ENCODE measurements around the gene ERAS. TPM values are rescaled to one million over a fixed set of nuclear protein-coding genes. Genes with fewer than 3 reads are reported as not detected.
"Not testable (repeated sequence)": the region's sequence is repeated elsewhere in the genome, so short reads cannot be mapped to it uniquely, and the experiment has no call there.

The ERAS gene
- total RNA-seq, 8 experiments from 2014 or later, result 0.27 to 0.90 (median 0.46) TPM; not detected in 1

- in situ Hi-C loops (cut with MboI; ENCODE audit: low pct_unique_long_range_greater_than_20kb in 2 of 9, low sequenced_read_pairs in 9 of 9, unreplicated experiment in 9 of 9), result no loop called here
- Histone ChIP-seq H3K4me1 (replicated peaks in 1 of 2) (peaks cover 3 to 12% of the 10 kb centered on the region in 2 donors), H3K27ac (peak overlapping the region; percentile 97 to 98), H3K4me3 (peak overlapping the region; percentile 63 to 91 (median 78))
- WGBS, 10 experiments, result 0 to 40% (median 29%) methylated on average over 1 to 11 of the region's 40 CpGs; no CpG with 5 or more reads in 7 of the 10 experiments
- peak; percentile 49 to 72 (median 58) for ATAC-seq (replicated peaks in 6 of 8)
Measured at GRCh38 chrX:48802089-48802904, 24.0 kb upstream of the ERAS start.

GRCh38 chrX:48802905-48803200 lies 23.5 kb upstream of the ERAS start:
- WGBS, 10 experiments, result 33 to 63% (median 33%) methylated on average over 2 to 4 of the region's 4 CpGs; no CpG with 5 or more reads in 7 of the 10 experiments
- H3K27ac ChIP-seq, result peak overlapping the region; percentile 97 to 98
- ATAC-seq (replicated peaks in 6 of 8), result no peak
- H3K4me3 ChIP-seq, result peak overlapping the region; percentile 63 to 91 (median 78)
- in situ Hi-C loops (cut with MboI; ENCODE audit: low pct_unique_long_range_greater_than_20kb in 2 of 9, low sequenced_read_pairs in 9 of 9, unreplicated experiment in 9 of 9), result no loop called here
- H3K4me1 ChIP-seq (replicated peaks in 1 of 2), result peaks cover 3 to 12% of the 10 kb centered on the region in 2 donors

- 50 to 78% methylated on average over 1 to 4 of the region's 4 CpGs; no CpG with 5 or more reads in 8 of the 10 experiments for WGBS, 10 experiments
Measured at GRCh38 chrX:48806081-48806480, 20.2 kb upstream of the ERAS start.

GRCh38 chrX:48813644-48814043 lies 12.7 kb upstream of the ERAS start:
- no peak for ATAC-seq (replicated peaks in 6 of 8)
- Histone ChIP-seq H3K27ac (no peak overlapping the region), H3K4me3 (no peak overlapping the region), H3K4me1 (replicated peaks in 1 of 2) (no peaks in the 10 kb centered on the region)
- WGBS, 10 experiments, result 55 to 92% methylated on average over 2 to 3 of the region's 8 CpGs; no CpG with 5 or more reads in 8 of the 10 experiments
- in situ Hi-C loops (cut with MboI; ENCODE audit: low pct_unique_long_range_greater_than_20kb in 2 of 9, low sequenced_read_pairs in 9 of 9, unreplicated experiment in 9 of 9), result no loop called here

More at GRCh38 chrX:48806081-48806480, 20.2 kb upstream of the ERAS start:
- peaks cover 0 to 6% of the 10 kb centered on the region in 2 donors for H3K4me1 ChIP-seq (replicated peaks in 1 of 2)
- ATAC-seq (replicated peaks in 6 of 8), result no peak
- no peak overlapping the region for H3K4me3 ChIP-seq
- H3K27ac ChIP-seq, result no peak overlapping the region
- in situ Hi-C loops (cut with MboI; ENCODE audit: low pct_unique_long_range_greater_than_20kb in 2 of 9, low sequenced_read_pairs in 9 of 9, unreplicated experiment in 9 of 9), result no loop called here

- ATAC-seq (replicated peaks in 6 of 8), result no peak
- Histone ChIP-seq H3K4me3 (no peak overlapping the region), H3K27ac (no peak overlapping the region), H3K4me1 (replicated peaks in 1 of 2) (no peaks in the 10 kb centered on the region)
- 93% methylated on average over 2 of the region's 8 CpGs; no CpG with 5 or more reads in 9 of the 10 experiments for WGBS, 10 experiments
- in situ Hi-C loops (cut with MboI; ENCODE audit: low pct_unique_long_range_greater_than_20kb in 2 of 9, low sequenced_read_pairs in 9 of 9, unreplicated experiment in 9 of 9), result no loop called here
Measured at GRCh38 chrX:48814722-48815121, 11.6 kb upstream of the ERAS start.

GRCh38 chrX:48815266-48815665 lies 11.0 kb upstream of the ERAS start:
- WGBS, 10 experiments, result 0 to 82% methylated on average over 1 to 7 of the region's 8 CpGs; no CpG with 5 or more reads in 8 of the 10 experiments
- Histone ChIP-seq H3K4me1 (replicated peaks in 1 of 2) (no peaks in the 10 kb centered on the region), H3K4me3 (no peak overlapping the region), H3K27ac (no peak overlapping the region)
- in situ Hi-C loops (cut with MboI; ENCODE audit: low pct_unique_long_range_greater_than_20kb in 2 of 9, low sequenced_read_pairs in 9 of 9, unreplicated experiment in 9 of 9), result no loop called here
- ATAC-seq (replicated peaks in 6 of 8), result no peak

GRCh38 chrX:48816014-48816810 lies 10.1 kb upstream of the ERAS start:
- H3K4me3 ChIP-seq, result no peak overlapping the region
- H3K4me1 ChIP-seq (replicated peaks in 1 of 2), result no peaks in the 10 kb centered on the region
- in situ Hi-C loops (cut with MboI; ENCODE audit: low pct_unique_long_range_greater_than_20kb in 2 of 9, low sequenced_read_pairs in 9 of 9, unreplicated experiment in 9 of 9), result no loop called here
- no peak overlapping the region for H3K27ac ChIP-seq
- WGBS, 10 experiments, result 10 to 100% methylated on average over 1 to 2 of the region's 18 CpGs; no CpG with 5 or more reads in 8 of the 10 experiments
- ATAC-seq (replicated peaks in 6 of 8), result no peak

GRCh38 chrX:48818098-48818497 lies 8.2 kb upstream of the ERAS start:
- H3K27ac ChIP-seq, result no peak overlapping the region
- ATAC-seq (replicated peaks in 6 of 8), result no peak

GRCh38 chrX:48818866-48819265 lies 7.4 kb upstream of the ERAS start:
- Histone ChIP-seq H3K4me3 (no peak overlapping the region), H3K4me1 (replicated peaks in 1 of 2) (no peaks in the 10 kb centered on the region), H3K27ac (no peak overlapping the region)
- 42 to 71% methylated on average over 1 to 3 of the region's 4 CpGs; no CpG with 5 or more reads in 8 of the 10 experiments for WGBS, 10 experiments
- ATAC-seq (replicated peaks in 6 of 8), result no peak
- in situ Hi-C loops (cut with MboI; ENCODE audit: low pct_unique_long_range_greater_than_20kb in 2 of 9, low sequenced_read_pairs in 9 of 9, unreplicated experiment in 9 of 9), result no loop called here

More at GRCh38 chrX:48818098-48818497, 8.2 kb upstream of the ERAS start:
- WGBS, 10 experiments, result 80% methylated on average over 1 of the region's 16 CpGs; no CpG with 5 or more reads in 9 of the 10 experiments
- Histone ChIP-seq H3K4me1 (replicated peaks in 1 of 2) (no peaks in the 10 kb centered on the region), H3K4me3 (no peak overlapping the region)
- in situ Hi-C loops (cut with MboI; ENCODE audit: low pct_unique_long_range_greater_than_20kb in 2 of 9, low sequenced_read_pairs in 9 of 9, unreplicated experiment in 9 of 9), result no loop called here

GRCh38 chrX:48819394-48819793 lies 6.9 kb upstream of the ERAS start:
- 39 to 100% (median 70%) methylated on average over 2 to 5 of the region's 9 CpGs; no CpG with 5 or more reads in 7 of the 10 experiments for WGBS, 10 experiments
- in situ Hi-C loops (cut with MboI; ENCODE audit: low pct_unique_long_range_greater_than_20kb in 2 of 9, low sequenced_read_pairs in 9 of 9, unreplicated experiment in 9 of 9), result not testable (repeated sequence)

GRCh38 chrX:48823053-48823452 lies 3.3 kb upstream of the ERAS start:
- in situ Hi-C loops (cut with MboI; ENCODE audit: low pct_unique_long_range_greater_than_20kb in 2 of 9, low sequenced_read_pairs in 9 of 9, unreplicated experiment in 9 of 9), result no loop called here
- H3K4me3 ChIP-seq, result no peak overlapping the region
- peak in 5 of 8 experiments; percentile 87 to 94 (median 90) for ATAC-seq (replicated peaks in 6 of 8)
- no peak overlapping the region for H3K27ac ChIP-seq
- no peaks in the 10 kb centered on the region for H3K4me1 ChIP-seq (replicated peaks in 1 of 2)
- 17% methylated on average over 1 of the region's 6 CpGs; no CpG with 5 or more reads in 9 of the 10 experiments for WGBS, 10 experiments

More at GRCh38 chrX:48819394-48819793, 6.9 kb upstream of the ERAS start:
- ATAC-seq (replicated peaks in 6 of 8); H3K4me3 ChIP-seq; H3K4me1 ChIP-seq (replicated peaks in 1 of 2); H3K27ac ChIP-seq: not testable (repeated sequence)

GRCh38 chrX:48824066-48824465 lies 2.2 kb upstream of the ERAS start:
- in situ Hi-C loops (cut with MboI; ENCODE audit: low pct_unique_long_range_greater_than_20kb in 2 of 9, low sequenced_read_pairs in 9 of 9, unreplicated experiment in 9 of 9), result no loop called here
- H3K4me3 ChIP-seq, result no peak overlapping the region
- H3K27ac ChIP-seq, result no peak overlapping the region
- WGBS, 10 experiments, result no CpG with 5 or more reads among the region's 8 CpGs
- no peaks in the 10 kb centered on the region for H3K4me1 ChIP-seq (replicated peaks in 1 of 2)
- no peak for ATAC-seq (replicated peaks in 6 of 8)

Data from motor neuron (in vitro differentiated cells).